Measurements from ENCODE around the gene PDXK. TPM values are rescaled to one million over a fixed set of nuclear protein-coding genes. Genes with fewer than 3 reads are reported as not detected.
"Not testable (repeated sequence)": the region's sequence is repeated elsewhere in the genome, so short reads cannot be mapped to it uniquely, and the experiment has no call there.

PDXK gene
- total RNA-seq, 1 donor from 2014 or later = 81.1 TPM

- TF ChIP-seq CTCF (IDR thresholded peaks at IDR 0.05; ENCODE audit: unreplicated experiment) = no peak
- H3K4me3 Mint-ChIP-seq = no peak overlapping the region
- no peaks in the 10 kb centered on the region for H3K9me3 Mint-ChIP-seq
- H3K36me3 Mint-ChIP-seq = peaks cover 25% of the 10 kb centered on the region
- no peak overlapping the region for H3K27ac Mint-ChIP-seq
- no peaks in the 10 kb centered on the region for H3K27me3 Mint-ChIP-seq (ENCODE audit: low read depth)
- no peak for DNase-seq (ENCODE audit: low spot score in 2 of 2, unreplicated experiment in 2 of 2)
- no peaks in the 10 kb centered on the region for H3K4me1 Mint-ChIP-seq
Measured at GRCh38 chr21:43693981-43694380, 24.9 kb upstream of the PDXK start.

- Mint-ChIP-seq H3K27ac (no peak overlapping the region), H3K36me3 (peaks cover 25% of the 10 kb centered on the region), H3K4me3 (no peak overlapping the region), H3K4me1 (no peaks in the 10 kb centered on the region), H3K9me3 (no peaks in the 10 kb centered on the region), H3K27me3 (ENCODE audit: low read depth) (no peaks in the 10 kb centered on the region)
- DNase-seq (ENCODE audit: low spot score in 2 of 2, unreplicated experiment in 2 of 2) = no peak
- TF ChIP-seq CTCF (IDR thresholded peaks at IDR 0.05; ENCODE audit: unreplicated experiment) = no peak
Measured at GRCh38 chr21:43694437-43695079, 24.4 kb upstream of the PDXK start.

GRCh38 chr21:43696214-43696613 is 22.7 kb upstream of the PDXK start:
- Mint-ChIP-seq H3K9me3 (no peaks in the 10 kb centered on the region), H3K27ac (no peak overlapping the region), H3K4me3 (no peak overlapping the region), H3K27me3 (ENCODE audit: low read depth) (no peaks in the 10 kb centered on the region), H3K4me1 (no peaks in the 10 kb centered on the region), H3K36me3 (peaks cover 21% of the 10 kb centered on the region)
- no peak for TF ChIP-seq CTCF (IDR thresholded peaks at IDR 0.05; ENCODE audit: unreplicated experiment)
- DNase-seq (ENCODE audit: low spot score in 2 of 2, unreplicated experiment in 2 of 2) = no peak

GRCh38 chr21:43697758-43698643 is 20.9 kb upstream of the PDXK start:
- peaks cover 17% of the 10 kb centered on the region for H3K36me3 Mint-ChIP-seq
- H3K4me3 Mint-ChIP-seq = no peak overlapping the region
- no peak for DNase-seq (ENCODE audit: low spot score in 2 of 2, unreplicated experiment in 2 of 2)
- H3K4me1 Mint-ChIP-seq = peaks cover 4% of the 10 kb centered on the region
- no peak overlapping the region for H3K27ac Mint-ChIP-seq
- no peak for TF ChIP-seq CTCF (IDR thresholded peaks at IDR 0.05; ENCODE audit: unreplicated experiment)
- no peaks in the 10 kb centered on the region for H3K9me3 Mint-ChIP-seq
- no peaks in the 10 kb centered on the region for H3K27me3 Mint-ChIP-seq (ENCODE audit: low read depth)

- H3K27me3 Mint-ChIP-seq (ENCODE audit: low read depth); H3K4me1 Mint-ChIP-seq; H3K27ac Mint-ChIP-seq; H3K4me3 Mint-ChIP-seq; DNase-seq (ENCODE audit: low spot score in 2 of 2, unreplicated experiment in 2 of 2); H3K9me3 Mint-ChIP-seq: not testable (repeated sequence)
- peaks cover 10% of the 10 kb centered on the region for H3K36me3 Mint-ChIP-seq
Measured at GRCh38 chr21:43699492-43699777, 19.5 kb upstream of the PDXK start.

GRCh38 chr21:43699933-43700599 is 18.9 kb upstream of the PDXK start:
- Mint-ChIP-seq H3K9me3 (no peaks in the 10 kb centered on the region), H3K27ac (no peak overlapping the region), H3K36me3 (peaks cover 8% of the 10 kb centered on the region), H3K4me1 (peaks cover 10% of the 10 kb centered on the region), H3K4me3 (no peak overlapping the region), H3K27me3 (ENCODE audit: low read depth) (no peaks in the 10 kb centered on the region)
- DNase-seq (ENCODE audit: low spot score in 2 of 2, unreplicated experiment in 2 of 2) = no peak
- no peak for TF ChIP-seq CTCF (IDR thresholded peaks at IDR 0.05; ENCODE audit: unreplicated experiment)
